Germinal center (tissue), 1 donor: ENCODE results near the gene UCKL1.
"Not testable (repeated sequence)": the region's sequence is repeated elsewhere in the genome, so short reads cannot be mapped to it uniquely, and the experiment has no call there.

Experiments
- DNase-seq: peaks from one replicate; pipeline ENCODE4 v3.0.0; 2012; ENCODE audit warnings: mixed read lengths, low spot score

UCKL1 gene

GRCh38 chr20:63955827-63956663 is at the start of gene UCKL1:
Gene UCKL1, minus strand, starts transcription at chr20:63956416. Its CDS starts 44 bp downstream, at chr20:63956372.
- DNase-seq: peak; percentile 90

- DNase-seq: no peak
Observed at GRCh38 chr20:64005394-64005793, 49.2 kb upstream of the UCKL1 start.

DNA sequence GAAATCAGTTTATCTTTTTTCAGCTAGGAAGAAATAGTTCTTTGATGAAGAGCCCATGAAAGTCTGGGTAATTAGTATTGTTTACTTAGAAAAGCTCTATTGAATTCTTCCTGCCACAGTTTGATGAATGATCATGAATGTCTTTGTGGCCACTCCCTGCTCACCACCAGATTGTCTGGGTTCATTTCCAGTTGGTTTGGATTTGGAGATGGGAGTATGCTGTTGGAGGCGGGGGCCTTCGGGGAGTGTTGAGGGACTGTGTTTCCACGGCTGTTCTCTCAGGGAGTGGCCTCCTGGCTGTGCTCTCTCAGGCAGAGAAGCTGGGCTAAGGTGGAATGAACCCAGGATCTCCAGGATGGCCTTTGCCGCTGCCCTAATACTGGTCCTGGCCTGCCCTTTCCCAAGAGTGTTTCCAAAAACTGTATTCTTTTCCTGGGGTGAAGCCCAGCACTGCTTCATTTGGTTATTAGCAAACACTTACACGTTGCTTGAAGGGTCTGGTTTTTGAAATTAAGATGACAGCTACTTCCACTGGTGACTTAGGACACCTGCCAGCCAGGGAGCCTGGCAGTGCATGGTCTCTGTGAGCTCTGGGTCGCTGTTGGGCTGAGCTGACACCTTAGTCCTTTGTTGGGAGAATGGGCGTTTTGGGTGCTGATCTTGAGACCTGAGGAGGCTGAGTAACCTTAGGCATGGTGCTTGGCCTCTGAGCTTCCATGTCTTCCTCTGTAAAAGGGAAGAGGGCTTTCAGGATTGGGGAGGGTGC is 47.9 kb upstream of the UCKL1 start:
- no peak for DNase-seq

DNA sequence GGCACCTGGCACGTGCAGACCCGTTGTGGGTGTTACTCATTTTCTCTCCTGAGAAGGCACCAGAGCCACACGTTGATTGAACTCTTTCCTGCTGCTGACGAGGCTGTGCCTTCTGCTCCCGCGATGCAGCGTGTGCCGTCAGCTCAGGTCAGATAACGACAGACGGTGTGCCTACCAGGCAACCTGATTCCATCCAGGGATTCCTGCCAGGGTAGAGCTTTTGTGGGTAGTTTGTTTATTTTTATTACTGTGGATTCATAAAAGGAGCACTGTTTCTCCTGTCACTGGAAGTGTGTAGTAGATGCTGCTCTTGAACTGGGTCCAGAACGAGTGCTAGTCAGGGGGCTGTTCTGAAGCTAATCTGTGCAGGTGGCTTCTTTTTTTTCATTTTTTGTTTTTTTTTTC is 45.4 kb upstream of the UCKL1 start:
- no peak for DNase-seq

DNA sequence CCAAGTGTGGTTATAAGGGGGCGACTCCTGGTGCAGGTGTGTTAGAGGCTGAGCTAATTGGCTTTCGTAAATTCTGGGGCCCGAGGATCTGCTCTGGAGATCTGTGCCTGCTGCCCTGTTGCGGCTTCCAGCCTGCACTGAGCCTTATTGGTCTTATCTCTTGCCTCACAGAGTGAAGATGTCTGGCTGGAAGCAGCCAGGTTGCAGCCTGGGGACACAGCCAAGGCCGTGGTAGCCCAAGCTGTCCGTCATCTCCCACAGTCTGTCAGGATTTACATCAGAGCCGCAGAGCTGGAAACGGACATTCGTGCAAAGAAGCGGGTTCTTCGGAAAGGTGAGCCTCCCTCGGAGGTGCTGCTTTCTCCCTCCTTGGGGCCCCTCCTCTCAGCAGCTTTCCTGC is 44.7 kb upstream of the UCKL1 start:
- no peak for DNase-seq

DNA sequence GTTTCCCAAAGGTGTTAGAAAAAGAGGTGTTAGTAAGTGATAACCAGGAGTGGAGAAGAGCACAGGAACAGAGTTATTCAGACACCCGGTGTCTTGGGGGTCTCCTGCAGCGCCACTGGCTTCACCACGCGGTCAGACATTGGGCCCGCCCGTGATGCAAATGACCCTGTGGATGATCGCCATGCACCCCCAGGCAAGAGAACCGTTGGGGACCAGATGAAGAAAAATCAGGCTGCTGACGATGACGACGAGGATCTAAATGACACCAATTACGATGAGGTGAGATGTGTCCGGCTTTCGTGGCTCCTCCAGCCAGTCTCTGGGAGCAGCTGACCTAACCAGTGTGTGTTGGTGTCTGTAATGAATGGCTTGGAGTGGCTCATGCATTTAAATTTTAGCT is 26.7 kb upstream of the UCKL1 start:
- no peak for DNase-seq

GRCh38 chr20:63980806-63981728 is 24.9 kb upstream of the UCKL1 start, which contains the start of gene PRPF6:
Gene PRPF6, plus strand, starts transcription at chr20:63981132. Its CDS starts 114 bp downstream, at chr20:63981246.
- DNase-seq: peak; percentile 98

- DNase-seq: no peak
Observed at GRCh38 chr20:63980317-63980805, 24.1 kb upstream of the UCKL1 start.

- DNase-seq: peak; percentile 79
Observed at GRCh38 chr20:63979557-63980316, 23.5 kb upstream of the UCKL1 start, which contains the start of gene SAMD10. Gene SAMD10, minus strand, starts transcription at chr20:63979642. Its CDS starts 175 bp downstream, at chr20:63979467.

DNA sequence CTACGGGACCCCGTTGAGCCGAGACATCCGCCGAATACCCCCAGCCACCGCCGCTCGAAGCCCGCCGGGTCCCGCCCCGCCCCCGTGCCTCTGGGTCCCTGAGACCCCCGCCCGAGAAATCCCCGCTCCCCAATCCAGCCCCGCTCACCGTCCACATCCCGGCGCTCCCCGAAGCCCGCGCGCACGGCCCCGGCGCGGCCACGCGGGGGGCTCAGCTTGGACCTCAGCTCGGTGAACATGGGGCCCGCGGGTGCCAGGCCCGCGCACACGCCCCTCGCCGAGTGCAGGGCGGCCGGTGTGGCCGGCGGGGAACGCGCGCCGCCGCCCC is 23.0 kb upstream of the UCKL1 start:
- DNase-seq: no peak

DNA sequence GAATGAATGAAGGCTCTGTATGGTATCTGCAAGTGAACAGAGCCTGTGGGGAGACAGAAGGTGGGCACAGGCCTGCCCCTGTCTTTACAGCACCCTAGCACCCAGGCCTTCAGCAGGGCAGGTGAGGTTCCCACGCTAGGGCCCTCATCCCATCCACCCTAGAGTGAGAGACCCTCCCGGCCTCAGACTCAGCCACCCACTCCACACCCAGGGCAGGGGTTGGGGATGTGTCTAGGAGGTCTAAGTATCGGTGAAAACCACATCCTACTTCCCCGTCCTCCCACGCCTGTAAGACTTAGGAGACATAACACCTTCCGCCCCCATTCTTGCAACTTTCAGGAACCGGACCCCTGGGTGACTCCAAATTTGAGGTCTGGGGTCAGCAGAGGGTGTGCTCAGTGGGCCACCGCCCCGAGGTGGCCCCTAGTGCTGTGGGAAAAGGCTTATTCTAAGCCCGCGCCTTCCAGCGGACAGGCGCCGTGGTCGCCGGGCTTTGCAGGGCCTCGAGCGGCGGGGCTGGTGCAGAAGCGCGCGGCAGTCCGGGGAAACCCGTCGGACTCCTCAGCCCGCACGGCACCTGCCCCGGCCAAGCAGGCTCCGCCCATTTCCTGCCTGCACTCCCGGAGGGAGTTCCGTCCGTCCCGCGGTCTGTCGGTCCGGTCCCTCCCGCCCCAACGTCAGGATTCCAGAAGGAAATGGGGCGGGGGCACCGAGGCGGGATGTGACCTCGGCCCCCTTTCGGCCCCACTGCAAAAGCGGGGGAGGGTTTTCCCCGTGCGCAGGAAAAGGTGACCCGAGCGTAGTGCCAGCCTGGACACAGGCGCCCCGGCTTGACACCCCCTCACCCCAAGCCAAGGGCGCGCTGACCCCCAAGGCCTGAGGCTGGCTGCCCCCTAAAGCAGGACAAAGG is 22.4 kb upstream of the UCKL1 start:
- peak; percentile 69 for DNase-seq

- DNase-seq: no peak
Observed at GRCh38 chr20:63977739-63978276, 21.6 kb upstream of the UCKL1 start.

DNA sequence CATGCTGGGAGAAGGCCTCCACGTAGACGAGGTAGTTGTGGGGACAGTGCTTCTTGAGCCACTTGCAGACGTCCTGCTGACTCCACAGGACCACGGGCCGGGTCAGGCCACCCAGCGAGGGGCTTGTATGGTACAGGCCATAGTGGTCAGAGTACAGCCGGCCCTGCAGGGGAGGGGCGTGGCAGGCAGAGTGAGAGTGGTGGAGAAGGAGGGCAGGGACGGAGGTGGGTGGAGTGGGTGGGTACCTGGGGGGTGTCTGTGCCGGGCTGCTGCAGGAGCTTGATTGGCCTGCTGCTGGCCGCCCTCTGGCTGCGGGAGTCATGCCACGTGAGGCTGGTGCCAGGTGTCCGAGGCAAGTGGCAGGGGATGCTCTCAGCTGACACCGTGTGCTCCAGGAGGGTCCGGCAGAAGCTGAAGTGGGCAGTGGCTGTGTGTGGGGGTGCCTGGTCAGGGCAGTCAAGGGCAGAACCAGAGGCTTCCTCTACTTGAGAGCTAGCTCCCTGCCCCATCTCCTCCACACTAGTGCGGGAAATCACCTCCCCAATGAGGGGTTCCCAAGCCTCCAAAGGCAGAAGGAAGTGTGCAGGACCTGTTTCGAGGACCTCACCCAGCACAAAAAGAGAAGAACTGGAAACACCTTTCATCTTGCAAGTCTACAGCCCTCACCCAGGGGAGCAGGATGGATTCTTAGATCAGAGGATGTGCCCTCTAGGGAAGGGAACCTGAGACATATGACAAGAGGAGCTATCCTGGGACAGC is 20.9 kb upstream of the UCKL1 start:
- DNase-seq: no peak

DNA sequence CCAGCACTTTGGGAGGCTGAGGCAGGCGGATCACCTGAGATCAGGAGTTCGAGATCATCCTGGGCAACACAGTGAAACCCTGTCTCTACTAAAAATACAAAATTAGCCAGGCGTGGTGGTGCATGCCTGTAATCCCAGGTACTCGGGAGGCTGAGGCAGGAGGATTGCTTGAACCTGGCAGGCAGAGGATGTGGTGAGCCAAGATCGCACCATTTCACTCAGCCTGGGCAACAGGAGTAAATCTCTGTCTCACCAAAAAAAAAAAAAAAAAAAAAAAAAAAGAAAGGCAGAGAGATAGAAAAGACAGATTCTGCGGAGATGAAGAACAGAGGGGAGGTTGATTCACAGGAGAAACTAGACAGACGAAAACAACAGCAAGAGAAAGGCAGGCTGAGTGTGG is 20.3 kb upstream of the UCKL1 start:
- DNase-seq: not testable (repeated sequence)

DNA sequence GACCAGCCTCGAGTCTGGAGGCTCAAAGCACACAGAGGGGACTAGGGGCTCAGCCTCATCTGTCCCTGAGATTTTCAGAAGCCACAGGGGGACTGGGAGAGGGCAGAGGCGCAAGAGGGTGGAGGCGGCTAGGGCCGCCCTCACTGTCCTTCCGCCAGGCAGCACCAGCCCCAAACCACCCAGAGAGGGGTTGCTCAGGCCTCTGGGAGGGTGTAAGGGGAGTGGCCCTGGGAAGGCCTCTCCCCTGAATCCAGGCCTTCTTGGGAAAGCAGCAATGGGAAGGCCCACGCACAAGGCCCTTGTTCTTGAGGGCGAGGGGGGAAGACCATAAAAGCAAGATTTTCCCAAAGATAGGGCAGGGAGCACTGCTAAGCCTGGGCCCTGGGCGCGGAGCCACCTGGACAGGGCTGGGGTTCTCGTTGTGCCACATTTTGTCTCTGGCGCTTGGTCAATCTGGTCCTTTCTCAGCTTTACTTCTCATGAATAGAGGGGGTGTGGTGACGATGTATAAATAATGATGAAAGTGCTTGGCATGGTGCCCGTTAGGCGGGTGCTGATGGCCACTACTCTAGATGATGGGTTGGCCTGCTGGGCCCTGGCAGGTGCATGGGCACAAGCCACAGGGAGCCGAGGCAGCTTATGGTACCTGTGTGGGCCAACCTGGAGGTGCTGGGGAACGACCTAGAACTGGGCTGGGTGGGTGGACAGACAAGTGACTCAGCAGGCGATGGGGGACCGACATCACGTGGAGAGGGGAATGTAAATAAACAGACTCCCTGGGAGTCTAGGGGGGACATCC is 18.4 kb upstream of the UCKL1 start:
- no peak for DNase-seq

DNA sequence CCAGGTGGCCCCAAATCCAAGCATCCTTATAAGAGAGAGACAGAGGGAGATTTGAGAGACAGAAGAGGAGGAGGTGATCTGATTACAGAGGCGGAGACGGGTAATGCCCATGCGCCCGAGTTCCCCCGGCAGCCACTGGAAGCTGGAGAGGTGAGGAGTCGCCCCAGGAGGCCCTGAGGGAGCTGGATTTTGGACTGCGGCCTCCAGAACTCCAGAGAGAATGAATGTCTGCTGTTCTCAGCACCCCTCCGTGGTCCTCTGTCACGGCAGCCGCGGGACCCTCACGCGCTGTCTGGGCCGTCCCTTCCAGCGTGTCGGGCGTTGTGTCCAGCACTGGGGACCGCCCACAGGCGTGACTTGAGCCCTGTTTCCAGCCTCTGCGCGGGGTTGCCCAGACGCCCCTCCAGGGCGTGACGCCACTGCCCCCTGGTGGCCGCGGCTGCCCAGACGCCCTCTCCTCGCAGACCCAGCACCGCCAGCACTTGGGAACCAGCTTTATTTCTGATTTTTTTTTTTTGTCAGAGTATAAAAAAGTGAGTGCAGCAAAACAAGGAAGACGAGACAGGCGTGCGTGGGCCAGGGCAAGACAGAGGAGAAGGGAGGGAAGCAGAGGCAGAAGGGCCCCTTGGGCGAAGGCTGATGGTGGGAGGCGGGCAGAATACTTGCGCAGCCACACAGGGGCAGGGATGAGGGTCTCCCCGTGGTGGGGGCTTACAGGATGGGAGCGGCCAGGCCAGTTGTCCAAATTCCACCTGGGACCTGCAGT is 17.6 kb upstream of the UCKL1 start:
- DNase-seq: peak; percentile 82

DNA sequence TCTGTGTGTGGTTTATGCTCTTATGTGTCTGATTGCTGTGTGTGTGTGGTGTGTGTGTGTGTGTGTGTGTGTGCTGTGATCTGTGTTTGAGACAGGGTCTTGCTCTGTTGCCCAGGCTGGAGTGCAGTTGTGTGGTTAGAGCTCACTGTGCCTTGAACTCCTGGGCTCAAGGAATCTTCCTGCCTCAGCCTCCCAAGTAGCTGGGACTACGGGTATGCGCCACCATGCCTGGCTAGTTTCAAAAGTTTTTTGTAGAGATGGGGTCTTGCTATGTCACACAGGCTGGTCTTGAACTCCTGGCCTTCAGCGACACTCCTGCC is 16.9 kb upstream of the UCKL1 start:
- no peak for DNase-seq
